ENCODE measurements around the gene SLC25A19.

GRCh38 chr17:75301049-75301448, 11.8 kb upstream of the SLC25A19 start:
- TF ChIP-seq, protein P1, sequence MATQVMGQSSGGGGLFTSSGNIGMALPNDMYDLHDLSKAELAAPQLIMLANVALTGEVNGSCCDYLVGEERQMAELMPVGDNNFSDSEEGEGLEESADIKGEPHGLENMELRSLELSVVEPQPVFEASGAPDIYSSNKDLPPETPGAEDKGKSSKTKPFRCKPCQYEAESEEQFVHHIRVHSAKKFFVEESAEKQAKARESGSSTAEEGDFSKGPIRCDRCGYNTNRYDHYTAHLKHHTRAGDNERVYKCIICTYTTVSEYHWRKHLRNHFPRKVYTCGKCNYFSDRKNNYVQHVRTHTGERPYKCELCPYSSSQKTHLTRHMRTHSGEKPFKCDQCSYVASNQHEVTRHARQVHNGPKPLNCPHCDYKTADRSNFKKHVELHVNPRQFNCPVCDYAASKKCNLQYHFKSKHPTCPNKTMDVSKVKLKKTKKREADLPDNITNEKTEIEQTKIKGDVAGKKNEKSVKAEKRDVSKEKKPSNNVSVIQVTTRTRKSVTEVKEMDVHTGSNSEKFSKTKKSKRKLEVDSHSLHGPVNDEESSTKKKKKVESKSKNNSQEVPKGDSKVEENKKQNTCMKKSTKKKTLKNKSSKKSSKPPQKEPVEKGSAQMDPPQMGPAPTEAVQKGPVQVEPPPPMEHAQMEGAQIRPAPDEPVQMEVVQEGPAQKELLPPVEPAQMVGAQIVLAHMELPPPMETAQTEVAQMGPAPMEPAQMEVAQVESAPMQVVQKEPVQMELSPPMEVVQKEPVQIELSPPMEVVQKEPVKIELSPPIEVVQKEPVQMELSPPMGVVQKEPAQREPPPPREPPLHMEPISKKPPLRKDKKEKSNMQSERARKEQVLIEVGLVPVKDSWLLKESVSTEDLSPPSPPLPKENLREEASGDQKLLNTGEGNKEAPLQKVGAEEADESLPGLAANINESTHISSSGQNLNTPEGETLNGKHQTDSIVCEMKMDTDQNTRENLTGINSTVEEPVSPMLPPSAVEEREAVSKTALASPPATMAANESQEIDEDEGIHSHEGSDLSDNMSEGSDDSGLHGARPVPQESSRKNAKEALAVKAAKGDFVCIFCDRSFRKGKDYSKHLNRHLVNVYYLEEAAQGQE (IDR thresholded peaks at IDR 0.05; ENCODE audit: insufficient read depth in 1 of 2, low read depth in 2 of 2, low read length in 2 of 2) = no peak
- TF ChIP-seq TAF1 (IDR thresholded peaks at IDR 0.05; ENCODE audit: borderline replicate concordance, insufficient read depth, low read length) = no peak

Data from PFSK-1 (cell line).